WTC11 (cell line): ENCODE data around the gene SLCO4C1.

Experiments used
- CREM ChIP-seq: sonication (generic); formaldehyde crosslinking; IDR thresholded peaks from 2 replicates; pipeline ENCODE4 v1.8.1; 2022; ENCODE audit warnings: mild to moderate bottlenecking, missing genetic modification reagents, moderate library complexity
- ESRRA ChIP-seq: sonication (generic); formaldehyde crosslinking; IDR thresholded peaks from 2 replicates; pipeline ENCODE4 v1.8.1; 2022; ENCODE audit warnings: mild to moderate bottlenecking, missing genetic modification reagents, borderline replicate concordance
- JUN ChIP-seq: sonication (generic); formaldehyde crosslinking; IDR thresholded peaks from 2 replicates; pipeline ENCODE4 v1.8.0; 2023; ENCODE audit warnings: mild to moderate bottlenecking, missing genetic modification reagents
- NFE2L1 ChIP-seq: sonication (generic); formaldehyde crosslinking; IDR thresholded peaks from 2 replicates; pipeline ENCODE4 v1.8.1; 2023; ENCODE audit warnings: missing genetic modification reagents
- NFYB ChIP-seq: sonication (generic); formaldehyde crosslinking; conservative IDR thresholded peaks from 2 replicates; pipeline ENCODE4 v1.8.0; 2022; ENCODE audit warnings: low read depth, missing genetic modification reagents
- NR2C2 ChIP-seq: sonication (generic); formaldehyde crosslinking; IDR thresholded peaks from 2 replicates; pipeline ENCODE4 v1.8.0; 2022; ENCODE audit warnings: mild to moderate bottlenecking, missing genetic modification reagents
- TF ChIP-seq, protein P1 (sequence below): fragments of 200-600 bp; IDR thresholded peaks from 2 replicates; pipeline ENCODE4 v1.8.0; 2022; ENCODE audit warnings: antibody characterized with exemption
- TF ChIP-seq, protein P2 (sequence below): sonication (generic); formaldehyde crosslinking; IDR thresholded peaks from 2 replicates; pipeline ENCODE4 v1.8.1; 2023; ENCODE audit warnings: mild to moderate bottlenecking, missing genetic modification reagents, moderate library complexity
- TF ChIP-seq, protein P3 (sequence below): sonication (generic); formaldehyde crosslinking; IDR thresholded peaks from 2 replicates; pipeline ENCODE4 v1.8.1; 2022; ENCODE audit warnings: low read depth, missing genetic modification reagents, borderline replicate concordance

DNA sequence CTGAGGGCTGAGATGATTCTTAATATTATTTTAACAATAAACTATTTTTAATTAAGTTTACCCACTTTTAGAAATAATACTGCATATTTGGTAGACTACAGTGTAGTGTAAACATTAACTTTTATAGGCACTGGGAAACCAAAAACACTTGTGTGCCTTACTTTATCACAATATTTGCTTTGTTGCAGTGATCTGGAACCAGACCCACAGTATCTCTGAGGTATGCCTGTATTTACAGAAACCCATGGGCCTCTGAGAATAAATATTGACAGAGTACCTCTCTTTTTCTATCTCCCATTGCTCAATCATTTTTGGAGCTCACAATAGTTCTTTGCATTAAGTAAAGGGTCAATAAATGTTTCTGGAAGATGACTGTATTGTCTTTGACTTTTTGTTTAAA is 73.3 kb downstream of the SLCO4C1 start:
- TF ChIP-seq NFE2L1 = no peak
- TF ChIP-seq, protein P1, sequence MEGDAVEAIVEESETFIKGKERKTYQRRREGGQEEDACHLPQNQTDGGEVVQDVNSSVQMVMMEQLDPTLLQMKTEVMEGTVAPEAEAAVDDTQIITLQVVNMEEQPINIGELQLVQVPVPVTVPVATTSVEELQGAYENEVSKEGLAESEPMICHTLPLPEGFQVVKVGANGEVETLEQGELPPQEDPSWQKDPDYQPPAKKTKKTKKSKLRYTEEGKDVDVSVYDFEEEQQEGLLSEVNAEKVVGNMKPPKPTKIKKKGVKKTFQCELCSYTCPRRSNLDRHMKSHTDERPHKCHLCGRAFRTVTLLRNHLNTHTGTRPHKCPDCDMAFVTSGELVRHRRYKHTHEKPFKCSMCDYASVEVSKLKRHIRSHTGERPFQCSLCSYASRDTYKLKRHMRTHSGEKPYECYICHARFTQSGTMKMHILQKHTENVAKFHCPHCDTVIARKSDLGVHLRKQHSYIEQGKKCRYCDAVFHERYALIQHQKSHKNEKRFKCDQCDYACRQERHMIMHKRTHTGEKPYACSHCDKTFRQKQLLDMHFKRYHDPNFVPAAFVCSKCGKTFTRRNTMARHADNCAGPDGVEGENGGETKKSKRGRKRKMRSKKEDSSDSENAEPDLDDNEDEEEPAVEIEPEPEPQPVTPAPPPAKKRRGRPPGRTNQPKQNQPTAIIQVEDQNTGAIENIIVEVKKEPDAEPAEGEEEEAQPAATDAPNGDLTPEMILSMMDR = no peak
- TF ChIP-seq ESRRA (CRISPR knock-in tag) = no peak
- TF ChIP-seq CREM (CRISPR knock-in tag) = no peak
- TF ChIP-seq, protein P2, sequence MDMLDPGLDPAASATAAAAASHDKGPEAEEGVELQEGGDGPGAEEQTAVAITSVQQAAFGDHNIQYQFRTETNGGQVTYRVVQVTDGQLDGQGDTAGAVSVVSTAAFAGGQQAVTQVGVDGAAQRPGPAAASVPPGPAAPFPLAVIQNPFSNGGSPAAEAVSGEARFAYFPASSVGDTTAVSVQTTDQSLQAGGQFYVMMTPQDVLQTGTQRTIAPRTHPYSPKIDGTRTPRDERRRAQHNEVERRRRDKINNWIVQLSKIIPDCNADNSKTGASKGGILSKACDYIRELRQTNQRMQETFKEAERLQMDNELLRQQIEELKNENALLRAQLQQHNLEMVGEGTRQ = no peak
- TF ChIP-seq, protein P3, sequence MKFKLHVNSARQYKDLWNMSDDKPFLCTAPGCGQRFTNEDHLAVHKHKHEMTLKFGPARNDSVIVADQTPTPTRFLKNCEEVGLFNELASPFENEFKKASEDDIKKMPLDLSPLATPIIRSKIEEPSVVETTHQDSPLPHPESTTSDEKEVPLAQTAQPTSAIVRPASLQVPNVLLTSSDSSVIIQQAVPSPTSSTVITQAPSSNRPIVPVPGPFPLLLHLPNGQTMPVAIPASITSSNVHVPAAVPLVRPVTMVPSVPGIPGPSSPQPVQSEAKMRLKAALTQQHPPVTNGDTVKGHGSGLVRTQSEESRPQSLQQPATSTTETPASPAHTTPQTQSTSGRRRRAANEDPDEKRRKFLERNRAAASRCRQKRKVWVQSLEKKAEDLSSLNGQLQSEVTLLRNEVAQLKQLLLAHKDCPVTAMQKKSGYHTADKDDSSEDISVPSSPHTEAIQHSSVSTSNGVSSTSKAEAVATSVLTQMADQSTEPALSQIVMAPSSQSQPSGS (CRISPR knock-in tag) = no peak
- no peak for TF ChIP-seq JUN (CRISPR knock-in tag)
- no peak for TF ChIP-seq NR2C2 (CRISPR knock-in tag)
- no peak for TF ChIP-seq NFYB (CRISPR knock-in tag)
